ENCODE results near the gene APLP2. TPM values are rescaled to one million over a fixed set of nuclear protein-coding genes. Genes with fewer than 3 reads are reported as not detected.

APLP2 gene
- total and polyA plus RNA-seq, 3 donors from 2014 or later = 105 to 159 (median 130) TPM

DNA sequence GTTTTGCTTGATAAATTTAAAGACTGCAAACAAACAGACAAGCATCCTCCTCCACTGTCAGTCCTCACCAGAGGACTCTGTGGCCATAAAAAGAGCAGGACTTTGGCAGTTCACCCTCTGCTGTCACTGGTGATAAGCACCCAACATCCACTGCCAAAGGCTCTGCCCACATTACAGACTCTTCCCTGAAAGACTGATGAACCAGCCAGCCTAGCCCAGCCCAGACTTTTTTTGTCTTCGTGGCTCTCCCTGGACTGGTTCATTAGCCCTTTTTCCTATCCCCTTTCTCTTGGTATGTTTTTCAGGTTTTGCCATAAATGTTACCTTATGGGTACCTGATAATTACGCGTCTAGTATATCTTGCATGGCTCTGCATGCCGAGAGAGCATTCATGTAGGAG lies 104.9 kb downstream of the APLP2 start:
- no peaks in the 10 kb centered on the region for H3K9me3 ChIP-seq
- no peak overlapping the region for H3K27ac ChIP-seq
- WGBS, 2 donors = 95 to 99% methylated on average over 4 of the region's 4 CpGs
- H3K36me3 ChIP-seq (ENCODE audit: low read depth, missing control alignments) = no peaks in the 10 kb centered on the region
- no peak overlapping the region for H3K4me3 ChIP-seq
- peaks cover 9% of the 10 kb centered on the region for H3K4me1 ChIP-seq
- no peak for DNase-seq
- no peak for TF ChIP-seq POLR2A (IDR thresholded peaks at IDR 0.05)
- TF ChIP-seq, protein P1, sequence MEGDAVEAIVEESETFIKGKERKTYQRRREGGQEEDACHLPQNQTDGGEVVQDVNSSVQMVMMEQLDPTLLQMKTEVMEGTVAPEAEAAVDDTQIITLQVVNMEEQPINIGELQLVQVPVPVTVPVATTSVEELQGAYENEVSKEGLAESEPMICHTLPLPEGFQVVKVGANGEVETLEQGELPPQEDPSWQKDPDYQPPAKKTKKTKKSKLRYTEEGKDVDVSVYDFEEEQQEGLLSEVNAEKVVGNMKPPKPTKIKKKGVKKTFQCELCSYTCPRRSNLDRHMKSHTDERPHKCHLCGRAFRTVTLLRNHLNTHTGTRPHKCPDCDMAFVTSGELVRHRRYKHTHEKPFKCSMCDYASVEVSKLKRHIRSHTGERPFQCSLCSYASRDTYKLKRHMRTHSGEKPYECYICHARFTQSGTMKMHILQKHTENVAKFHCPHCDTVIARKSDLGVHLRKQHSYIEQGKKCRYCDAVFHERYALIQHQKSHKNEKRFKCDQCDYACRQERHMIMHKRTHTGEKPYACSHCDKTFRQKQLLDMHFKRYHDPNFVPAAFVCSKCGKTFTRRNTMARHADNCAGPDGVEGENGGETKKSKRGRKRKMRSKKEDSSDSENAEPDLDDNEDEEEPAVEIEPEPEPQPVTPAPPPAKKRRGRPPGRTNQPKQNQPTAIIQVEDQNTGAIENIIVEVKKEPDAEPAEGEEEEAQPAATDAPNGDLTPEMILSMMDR (IDR thresholded peaks at IDR 0.05) = no peak
- intact Hi-C loops (cut with DNase I; ENCODE audit: low total_unique reads) = no loop called here
- no peaks in the 10 kb centered on the region for H3K27me3 ChIP-seq

DNA sequence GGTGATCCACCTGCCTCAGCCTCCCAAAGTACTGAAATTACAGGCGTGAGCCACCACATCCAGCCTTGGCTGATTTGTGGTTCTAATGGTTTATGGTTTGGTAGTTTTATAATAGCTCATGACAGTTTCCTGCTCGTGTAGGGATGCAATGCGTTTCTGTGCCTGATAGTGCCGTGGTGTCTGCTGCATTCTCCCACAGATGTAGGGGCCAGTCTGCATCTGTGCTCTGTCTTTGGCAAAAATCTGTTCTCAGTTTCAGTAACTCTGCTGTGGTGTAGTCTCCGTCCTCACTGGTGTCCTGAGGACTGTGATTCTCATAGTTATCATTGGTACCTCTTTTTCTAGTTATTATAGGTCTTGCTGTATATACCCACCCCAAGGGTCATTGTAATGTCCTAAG lies 106.2 kb downstream of the APLP2 start:
- intact Hi-C loops (cut with DNase I; ENCODE audit: low total_unique reads) = no loop called here
- no peak overlapping the region for H3K27ac ChIP-seq
- no peak overlapping the region for H3K4me3 ChIP-seq
- WGBS, 2 donors = 84 to 88% methylated on average over 5 of the region's 5 CpGs
- DNase-seq = no peak
- H3K9me3 ChIP-seq = no peaks in the 10 kb centered on the region
- TF ChIP-seq POLR2A (IDR thresholded peaks at IDR 0.05) = no peak
- TF ChIP-seq, protein P1 (IDR thresholded peaks at IDR 0.05) = no peak
- no peaks in the 10 kb centered on the region for H3K36me3 ChIP-seq (ENCODE audit: low read depth, missing control alignments)
- peaks cover 9% of the 10 kb centered on the region for H3K4me1 ChIP-seq
- no peaks in the 10 kb centered on the region for H3K27me3 ChIP-seq

DNA sequence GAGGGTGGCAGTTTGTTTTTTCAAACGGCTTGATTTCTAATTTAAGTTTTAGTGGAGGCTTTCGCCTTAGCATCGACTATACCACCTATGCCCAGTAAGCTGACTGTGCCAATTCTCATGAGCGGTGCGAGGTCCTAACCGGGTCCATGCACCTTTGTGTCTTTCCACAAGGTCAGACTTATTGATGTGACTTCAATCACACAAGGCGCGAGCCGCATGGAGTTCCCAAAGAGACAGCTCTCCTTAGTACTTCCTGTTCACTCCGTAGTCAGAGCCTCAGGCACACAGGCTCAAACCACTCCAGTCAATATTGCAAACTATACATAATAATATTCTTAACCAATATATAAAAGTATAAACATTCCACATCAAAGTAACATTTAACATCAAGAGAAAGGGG lies 108.1 kb downstream of the APLP2 start:
- intact Hi-C loops (cut with DNase I; ENCODE audit: low total_unique reads) = no loop called here
- peaks cover 17% of the 10 kb centered on the region for H3K4me1 ChIP-seq

GRCh38 chr11:130178441-130179339 lies 109.0 kb downstream of the APLP2 start:
- TF ChIP-seq, protein P1 (IDR thresholded peaks at IDR 0.05) = no peak
- no peak for TF ChIP-seq POLR2A (IDR thresholded peaks at IDR 0.05)
- H3K4me1 ChIP-seq = peaks cover 17% of the 10 kb centered on the region
- H3K36me3 ChIP-seq (ENCODE audit: low read depth, missing control alignments) = no peaks in the 10 kb centered on the region
- H3K9me3 ChIP-seq = no peaks in the 10 kb centered on the region
- H3K27me3 ChIP-seq = no peaks in the 10 kb centered on the region
- WGBS, 2 donors = 48 to 62% methylated on average over 9 to 16 of the region's 16 CpGs
- intact Hi-C loops (cut with DNase I; ENCODE audit: low total_unique reads) = no loop called here
- no peak overlapping the region for H3K27ac ChIP-seq
- no peak overlapping the region for H3K4me3 ChIP-seq
- no peak for DNase-seq

More for the DNA sequence above, 108.1 kb downstream of the APLP2 start:
- no peak overlapping the region for H3K27ac ChIP-seq
- no peak for DNase-seq
- H3K36me3 ChIP-seq (ENCODE audit: low read depth, missing control alignments) = no peaks in the 10 kb centered on the region
- H3K4me3 ChIP-seq = no peak overlapping the region
- WGBS, 2 donors = 93% methylated on average over 10 of the region's 10 CpGs
- H3K9me3 ChIP-seq = no peaks in the 10 kb centered on the region
- TF ChIP-seq, protein P1 (IDR thresholded peaks at IDR 0.05) = no peak
- no peak for TF ChIP-seq POLR2A (IDR thresholded peaks at IDR 0.05)
- H3K27me3 ChIP-seq = no peaks in the 10 kb centered on the region

Data from testis (tissue), 3 donors.